Liver (tissue), 9 donors: ENCODE data around the gene CDK5. TPM values are rescaled to one million over a fixed set of nuclear protein-coding genes. Genes with fewer than 3 reads are reported as not detected.
A peak's percentile ranks its signal among the peaks of the same experiment; 100 is the strongest.

Experiments
- DNase-seq: peaks from one replicate; pipeline ENCODE4 v3.0.0-alpha.2; 2017; ENCODE audit warnings: low spot score
- H3K27ac ChIP-seq, 2 donors: one replicate each; pipeline ENCODE4 v1.7.0; 2013; ENCODE audit warnings: inconsistent platforms in 2 of 2, low read length in 2 of 2, control low read depth in 1 of 2, low read depth in 1 of 2, mild to moderate bottlenecking in 1 of 2
- H3K27me3 ChIP-seq, 4 donors: one replicate each; pipeline versions ENCODE4 v1.6.1 to v1.7.0; 2013; ENCODE audit warnings: low read length in 3 of 4, inconsistent platforms in 1 of 4, mild to moderate bottlenecking in 1 of 4, moderate library complexity in 1 of 4; ENCODE audit not compliant: control insufficient read depth in 4 of 4, insufficient read depth in 4 of 4
- H3K36me3 ChIP-seq, 4 donors: one replicate each; pipeline versions ENCODE4 v1.6.1 to v1.7.0; 2013; ENCODE audit warnings: low read length in 3 of 4, mild to moderate bottlenecking in 3 of 4, low read depth in 1 of 4, moderate library complexity in 1 of 4; ENCODE audit not compliant: control insufficient read depth in 4 of 4, insufficient read depth in 3 of 4
- H3K4me1 ChIP-seq, 4 donors: one replicate each; pipeline versions ENCODE4 v1.6.1 to v1.7.0; 2013; ENCODE audit warnings: low read length in 3 of 4, mild to moderate bottlenecking in 3 of 4, moderate library complexity in 1 of 4; ENCODE audit not compliant: control insufficient read depth in 4 of 4, insufficient read depth in 4 of 4
- H3K4me3 ChIP-seq, 3 donors: one replicate each; pipeline versions ENCODE4 v1.6.1 to v1.7.0; 2013; ENCODE audit warnings: low read length in 3 of 3, control low read depth in 1 of 3, low read depth in 1 of 3, mild to moderate bottlenecking in 1 of 3
- H3K9ac ChIP-seq, 2 donors: one replicate each; pipeline ENCODE4 v1.7.0; 2013; ENCODE audit warnings: low read length in 2 of 2, mild to moderate bottlenecking in 2 of 2, moderate library complexity in 2 of 2, control low read depth in 1 of 2, low read depth in 1 of 2
- H3K9me3 ChIP-seq, 4 donors: one replicate each; pipeline versions ENCODE4 v1.6.1 to v1.7.0; 2013; ENCODE audit warnings: low read length in 3 of 4; ENCODE audit not compliant: control insufficient read depth in 4 of 4
- CTCF ChIP-seq: fragments of 150-350 bp; IDR thresholded peaks from 2 replicates; pipeline ENCODE4 v1.5.1; 2017; ENCODE audit warnings: improper control_type of control experiment, low read depth, low read length; ENCODE audit not compliant: missing input control
- EGR1 ChIP-seq, 2 donors: IDR thresholded peaks; 2 replicates each; pipeline ENCODE4 v1.6.1; 2016 to 2018; ENCODE audit warnings: antibody characterized with exemption in 2 of 2, low read depth in 2 of 2
- GABPA ChIP-seq, 2 donors: IDR thresholded peaks in 1 of 2; conservative IDR thresholded peaks in 1 of 2; 2 replicates each; pipeline ENCODE4 v1.6.1; 2016; ENCODE audit warnings: antibody characterized with exemption in 2 of 2, mild to moderate bottlenecking in 1 of 2, moderate library complexity in 1 of 2
- HNF4G ChIP-seq: IDR thresholded peaks from 2 replicates; pipeline ENCODE4 v1.6.1; 2016; ENCODE audit warnings: antibody characterized with exemption
- JUND ChIP-seq, 2 donors: IDR thresholded peaks; 2 replicates each; pipeline ENCODE4 v1.6.1; 2016; ENCODE audit warnings: antibody characterized with exemption in 2 of 2
- NR2F2 ChIP-seq: IDR thresholded peaks from 2 replicates; pipeline ENCODE4 v1.6.1; 2016; ENCODE audit warnings: antibody characterized with exemption
- RAD21 ChIP-seq, 2 donors: IDR thresholded peaks; 2 replicates each; pipeline ENCODE4 v1.6.1; 2016; ENCODE audit warnings: antibody characterized with exemption in 2 of 2, mild to moderate bottlenecking in 2 of 2
- REST ChIP-seq: IDR thresholded peaks from 2 replicates; pipeline ENCODE4 v1.6.1; 2016; ENCODE audit warnings: antibody characterized with exemption, mild to moderate bottlenecking
- SP1 ChIP-seq: IDR thresholded peaks from 2 replicates; pipeline ENCODE4 v1.6.1; 2018; ENCODE audit warnings: antibody characterized with exemption, mild to moderate bottlenecking
- TAF1 ChIP-seq: conservative IDR thresholded peaks from 2 replicates; pipeline ENCODE4 v1.6.1; 2016; ENCODE audit warnings: antibody characterized with exemption, mild to moderate bottlenecking
- YY1 ChIP-seq: IDR thresholded peaks from 2 replicates; pipeline ENCODE4 v1.6.1; 2016; ENCODE audit warnings: antibody characterized with exemption, mild to moderate bottlenecking
- ZBTB33 ChIP-seq: IDR thresholded peaks from 2 replicates; pipeline ENCODE4 v1.6.1; 2016; ENCODE audit warnings: antibody characterized with exemption
- whole genome bisulfite sequencing: extraction: QIAGEN DNeasy Blood & Tissue Kit; methylation state at CpG from one replicate; pipeline ENCODE4 v1.1.7; 2013; 5-methylcytosine and 5-hydroxymethylcytosine counted together
- polyA plus RNA-seq, 2 donors: library from polyadenylated mRNA; stranded (reverse) in 1 of 2; unstranded in 1 of 2; fragments of 200-250 nt in 1 of 2; fragments of >200 nt in 1 of 2; fragmentation: Nextera tagmentation in 1 of 2; extraction: Ambion mirVana in 1 of 2; gene quantifications; one replicate each; pipeline versions ENCODE4 v1.2.1 to v1.2.3, GENCODE V29; 2013 to 2015
- total RNA-seq, 2 donors: library from RNA; depleted of rRNA; stranded (reverse); fragments of >200 nt; gene quantifications; one replicate each; pipeline ENCODE4 v1.2.3, GENCODE V29; 2014
- donor health status: healthy.
- donor health status: healthy.
- donor health status: healthy.
- donor health status: healthy.
- donor health status: healthy.

Gene CDK5
- total RNA-seq (1 to 10 TPM; 4.0 to 8.8 TPM), polyA plus RNA-seq (1 to 10 TPM; 6.0 to 9.0 TPM)

GRCh38 chr7:151057506-151057988 lies at the start of gene CDK5:
Gene CDK5 (minus strand): TSS chr7:151057897. CDS start chr7:151057848, 49 bp downstream.
- DNase-seq, result no peak
- Histone ChIP-seq H3K4me1 (peaks cover 17 to 46% (median 38%) of the 10 kb centered on the region in 4 donors), H3K9me3 (no peaks in the 10 kb centered on the region), H3K27me3 (no peaks in the 10 kb centered on the region), H3K36me3 (no peaks in the 10 kb centered on the region), H3K4me3 (peak within 1 kb of the TSS; percentile 79 to 87 (median 80)), H3K9ac (peak within 1 kb of the TSS; percentile 42 to 55), H3K27ac (peak within 1 kb of the TSS; percentile 83 to 89)
- TF ChIP-seq ZBTB33 (no peak), RAD21 (IDR thresholded peaks at IDR 0.05) (no peak), SP1 (no peak), EGR1 (IDR thresholded peaks at IDR 0.05; ENCODE audit: low read depth in 2 of 2) (no peak)
- under 1% methylated on average over 30 of the region's 30 CpGs for WGBS

- no peak overlapping the region for H3K27ac ChIP-seq
- WGBS, result 86% methylated on average over 23 of the region's 23 CpGs
Measured at GRCh38 chr7:151104411-151105235, 46.9 kb upstream of the CDK5 start.

More at GRCh38 chr7:151104411-151105235, 46.9 kb upstream of the CDK5 start:
- no peak for DNase-seq
- H3K9ac ChIP-seq, result no peak overlapping the region
- no peaks in the 10 kb centered on the region for H3K27me3 ChIP-seq
- H3K4me3 ChIP-seq, result no peak overlapping the region
- peaks cover 0 to 4% (median 1%) of the 10 kb centered on the region in 4 donors for H3K36me3 ChIP-seq
- no peaks in the 10 kb centered on the region for H3K9me3 ChIP-seq
- TF ChIP-seq YY1, result no peak
- TF ChIP-seq GABPA (IDR thresholded peaks at IDR 0.05 in 1 of 2, conservative IDR thresholded peaks at IDR 0.05 in 1 of 2), result no peak
- TF ChIP-seq JUND (IDR thresholded peaks at IDR 0.05), result no peak
- no peak for TF ChIP-seq ZBTB33
- TF ChIP-seq TAF1, result no peak
- no peak for TF ChIP-seq REST
- no peak for TF ChIP-seq CTCF
- no peak for TF ChIP-seq RAD21 (IDR thresholded peaks at IDR 0.05)
- TF ChIP-seq NR2F2, result no peak
- TF ChIP-seq EGR1 (IDR thresholded peaks at IDR 0.05; ENCODE audit: low read depth in 2 of 2), result no peak
- no peak for TF ChIP-seq HNF4G
- no peaks in the 10 kb centered on the region for H3K4me1 ChIP-seq
